8988T (cell line): ENCODE measurements around the gene SEPTIN2.
"Not testable (repeated sequence)": the region's sequence is repeated elsewhere in the genome, so short reads cannot be mapped to it uniquely, and the experiment has no call there.

Experiments used
- DNase-seq: peaks from one replicate; pipeline ENCODE4 v3.0.0; 2011

Gene SEPTIN2

GRCh38 chr2:241390301-241391206 is 74.8 kb downstream of the SEPTIN2 start:
- DNase-seq, result no peak

GRCh38 chr2:241391892-241392665 is 76.4 kb downstream of the SEPTIN2 start:
- no peak for DNase-seq

GRCh38 chr2:241392753-241393152 is 77.0 kb downstream of the SEPTIN2 start:
- DNase-seq, result not testable (repeated sequence)

DNA sequence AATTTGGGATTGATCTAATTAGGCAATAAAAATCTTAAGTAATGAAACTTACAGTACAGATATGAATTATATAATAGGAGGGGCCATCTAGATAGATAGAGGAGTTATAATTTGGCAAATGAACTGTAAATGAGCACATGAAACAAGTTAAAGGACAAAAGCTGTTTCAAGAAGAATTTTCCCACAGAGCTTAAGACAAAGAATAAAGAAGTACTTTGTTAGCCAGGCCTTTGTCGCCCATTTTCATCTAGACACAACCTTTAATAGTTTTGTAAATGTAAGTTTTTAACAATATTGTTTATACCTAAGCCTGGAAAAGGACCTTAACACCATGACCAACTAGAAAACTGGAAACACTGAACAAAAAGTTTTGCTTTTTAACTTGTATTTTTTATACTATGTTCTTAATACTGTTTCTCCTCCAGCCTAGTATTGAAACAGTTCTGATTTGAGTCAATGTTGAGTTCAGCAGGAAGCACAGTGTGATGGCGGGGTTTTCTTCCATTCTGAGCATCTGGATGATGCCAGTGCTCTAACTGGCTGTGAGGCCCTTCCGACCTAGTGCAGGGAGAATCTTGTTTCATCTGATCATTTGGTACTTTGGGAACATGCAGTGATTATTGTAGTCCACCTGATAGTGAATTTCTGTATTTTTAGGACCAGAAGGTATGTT is 77.9 kb downstream of the SEPTIN2 start:
- DNase-seq, result no peak

DNA sequence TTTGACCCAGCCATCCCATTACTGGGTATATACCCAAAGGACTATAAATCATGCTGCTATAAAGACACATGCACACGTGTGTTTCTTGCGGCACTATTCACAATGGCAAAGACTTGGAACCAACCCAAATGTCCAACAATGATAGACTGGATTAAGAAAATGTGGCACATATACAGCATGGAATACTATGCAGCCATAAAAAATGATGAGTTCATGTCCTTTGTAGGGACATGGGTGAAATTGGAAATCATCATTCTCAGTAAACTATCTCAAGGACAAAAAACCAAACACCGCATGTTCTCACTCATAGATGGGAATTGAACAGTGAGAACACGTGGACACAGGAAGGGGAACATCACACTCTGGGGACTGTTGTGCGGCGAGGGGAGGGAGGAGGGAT is 81.1 kb downstream of the SEPTIN2 start:
- not testable (repeated sequence) for DNase-seq

DNA sequence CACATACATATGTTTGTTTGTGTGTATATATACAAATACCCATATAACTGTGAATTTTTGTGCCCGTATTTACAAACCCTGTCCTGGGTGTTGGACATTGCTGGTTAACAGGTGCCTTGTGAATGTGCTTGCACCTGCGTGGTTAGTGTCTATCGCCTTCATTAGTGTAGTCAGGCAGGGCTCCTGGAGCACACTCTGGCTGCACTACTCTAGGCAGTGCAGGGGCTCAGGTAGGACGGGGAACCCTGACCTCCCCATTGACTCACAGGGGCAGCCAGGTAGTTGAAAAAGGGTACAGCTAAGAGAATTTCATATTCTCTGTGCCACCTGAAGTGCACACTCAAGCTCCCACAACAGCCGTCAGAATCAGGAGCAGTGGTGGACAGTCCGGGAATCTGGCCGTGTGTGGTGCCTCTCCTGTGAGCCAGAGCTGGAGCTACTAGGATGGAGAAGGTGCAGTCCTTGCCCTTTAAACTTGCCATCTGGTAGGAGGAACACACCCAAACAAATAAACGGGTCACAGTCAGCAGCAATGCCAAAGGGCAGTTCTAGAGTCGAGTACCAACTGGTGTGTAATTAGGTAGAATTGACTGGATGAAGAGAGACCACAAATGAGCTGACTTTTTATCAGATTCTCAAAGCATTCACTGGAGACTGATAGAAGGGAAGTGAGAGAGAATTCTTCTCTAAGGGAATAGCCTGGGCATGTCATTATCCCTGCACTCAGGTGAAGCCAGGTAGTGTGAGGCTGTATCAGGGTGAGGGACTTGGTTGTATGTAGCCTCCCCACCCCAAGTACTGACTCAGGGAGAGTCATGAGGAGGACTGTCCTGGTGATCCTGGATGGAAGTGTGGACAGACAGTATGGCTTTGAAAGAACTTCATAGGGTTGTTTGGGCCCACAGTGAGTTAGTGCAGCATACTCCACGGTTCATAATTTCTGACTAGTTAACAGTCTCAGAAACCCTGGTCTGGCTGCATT is 84.5 kb downstream of the SEPTIN2 start:
- DNase-seq, result no peak
